Aorta (tissue), 5 donors: ENCODE data around the gene NIP7. TPM values are rescaled to one million over a fixed set of nuclear protein-coding genes. Genes with fewer than 3 reads are reported as not detected.

Experiments
- ATAC-seq: fragments of 200-7000 bp; cut with Tn5 transposase; one replicate; pipeline ENCODE4 v1.9.1; 2022; ENCODE audit warnings: moderate library complexity; ENCODE audit not compliant: low FRiP score
- DNase-seq, 2 donors: peaks; one replicate each; pipeline ENCODE4 v3.0.0-alpha.2; 2020
- H3K27ac ChIP-seq, 2 donors: one replicate each; pipeline ENCODE4 v1.5.1; 2013; ENCODE audit warnings: low read length in 2 of 2, mild to moderate bottlenecking in 2 of 2, moderate library complexity in 2 of 2, control low read depth in 1 of 2, inconsistent platforms in 1 of 2, low read depth in 1 of 2
- H3K27me3 ChIP-seq, 2 donors: one replicate each; pipeline ENCODE4 v1.6.1; 2013; ENCODE audit warnings: control low read depth in 1 of 2, low read length in 1 of 2, mild to moderate bottlenecking in 1 of 2, moderate library complexity in 1 of 2; ENCODE audit not compliant: insufficient read depth in 2 of 2, control insufficient read depth in 1 of 2
- H3K36me3 ChIP-seq, 2 donors: one replicate each; pipeline ENCODE4 v1.6.1; 2013; ENCODE audit warnings: control low read depth in 1 of 2, low read length in 1 of 2, mild to moderate bottlenecking in 1 of 2; ENCODE audit not compliant: insufficient read depth in 2 of 2, control insufficient read depth in 1 of 2
- H3K4me1 ChIP-seq, 2 donors: one replicate each; pipeline ENCODE4 v1.6.1; 2013; ENCODE audit warnings: low read length in 2 of 2, control low read depth in 1 of 2, mild to moderate bottlenecking in 1 of 2, moderate library complexity in 1 of 2; ENCODE audit not compliant: insufficient read depth in 2 of 2, control insufficient read depth in 1 of 2
- H3K4me3 ChIP-seq, 2 donors: one replicate each; pipeline ENCODE4 v1.5.1; 2013; ENCODE audit warnings: low read length in 2 of 2, control low read depth in 1 of 2, mild to moderate bottlenecking in 1 of 2
- H3K9me3 ChIP-seq: one replicate; pipeline ENCODE4 v1.6.1; 2013; ENCODE audit warnings: mild to moderate bottlenecking, low read length; ENCODE audit not compliant: control insufficient read depth
- WGBS, 2 donors: extraction: QIAGEN DNeasy Blood & Tissue Kit; methylation state at CpG; one replicate each; pipeline ENCODE4 v1.1.7; 2013; 5-methylcytosine and 5-hydroxymethylcytosine counted together
- intact Hi-C, 2 donors: fragments of 100-400 bp; cut with DNase I; formaldehyde crosslinking; loops; one replicate each; pipeline versions ENCODE4 v1.14.2 to v1.15.0; 2022
- polyA plus RNA-seq, 2 donors: library from polyadenylated mRNA; stranded (reverse); fragments of 200-250 nt; gene quantifications; one replicate each; pipeline ENCODE4 v1.2.3, GENCODE V29; 2013
- total RNA-seq, 2 donors: library from RNA; stranded (reverse); fragmentation: NEBNext Ultra II Directional; extraction: Animal tissue kit (Norgen Biotek cat#: 25700); gene quantifications; one replicate each; pipeline ENCODE4 v1.2.1, GENCODE V29; 2021
- donor health status: healthy with polysubstance abuse.
- donor health status: Bipolar disorder and iron deficiency.
- donor health status: DM: no; HTN: no; CAD: no.
- donor health status: DM: no; HTN: no; CAD: no.
- donor health status: DM: yes; HTN: yes; CAD: no.

NIP7 gene
- total and polyA plus RNA-seq, 4 donors, result 7.1 to 21.3 (median 13.0) TPM

- Histone ChIP-seq H3K36me3 (peaks cover 0 to 7% of the 10 kb centered on the region in 2 donors), H3K27me3 (no peaks in the 10 kb centered on the region), H3K9me3 (no peaks in the 10 kb centered on the region), H3K27ac (no peak overlapping the region), H3K4me1 (no peaks in the 10 kb centered on the region), H3K4me3 (no peak overlapping the region)
- WGBS, 2 donors, result 91 to 95% methylated on average over 4 of the region's 4 CpGs
- intact Hi-C loops, result no loop called here
- ATAC-seq (no peak), DNase-seq (no peak)
Measured at GRCh38 chr16:69302301-69302700, 37.3 kb upstream of the NIP7 start.

DNA sequence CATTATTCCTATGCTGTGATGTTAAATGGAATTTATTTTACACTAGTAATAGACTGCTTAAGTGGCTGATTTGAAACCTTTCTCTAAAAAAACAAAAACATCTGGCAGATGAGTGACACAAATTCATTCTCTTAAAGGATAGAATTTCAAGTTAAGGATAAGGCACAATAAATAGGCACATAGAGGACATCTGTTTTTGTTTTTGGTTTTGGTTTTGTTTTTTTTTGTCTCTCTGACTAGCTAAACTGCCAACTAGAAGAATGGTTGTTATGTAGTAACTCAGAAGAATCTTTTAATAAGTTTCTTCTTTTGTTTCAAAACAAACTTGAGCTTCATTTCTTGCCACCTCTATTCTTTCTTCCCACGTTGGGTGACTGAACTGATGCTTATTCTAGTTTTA lies 33.5 kb upstream of the NIP7 start:
- WGBS, 2 donors, result 64 to 71% methylated on average over 1 of the region's 1 CpG
- Histone ChIP-seq H3K4me3 (no peak overlapping the region), H3K9me3 (no peaks in the 10 kb centered on the region), H3K36me3 (peaks cover 0 to 5% of the 10 kb centered on the region in 2 donors), H3K27ac (no peak overlapping the region), H3K27me3 (no peaks in the 10 kb centered on the region), H3K4me1 (no peaks in the 10 kb centered on the region)
- ATAC-seq (no peak), DNase-seq (no peak)
- intact Hi-C loops, result no loop called here

DNA sequence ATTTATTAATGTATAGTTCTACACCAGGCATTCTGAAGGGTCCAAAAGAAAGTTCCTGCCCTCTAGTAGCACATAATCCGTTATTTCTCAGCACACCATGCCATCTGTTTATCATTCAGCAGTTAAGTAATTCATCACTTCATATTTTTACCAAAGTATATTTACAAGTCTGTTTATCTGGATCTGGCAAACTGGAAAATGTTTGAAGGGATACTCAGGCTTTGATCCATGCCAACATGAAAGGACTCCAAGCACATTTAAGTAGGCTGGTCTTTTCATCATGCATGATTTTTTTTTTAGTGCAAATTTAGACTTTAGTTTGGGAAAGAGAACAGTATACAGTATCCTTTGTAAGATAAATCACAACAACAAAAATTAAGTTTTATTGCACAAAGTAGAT lies 32.5 kb upstream of the NIP7 start:
- Histone ChIP-seq H3K27me3 (no peaks in the 10 kb centered on the region), H3K4me3 (no peak overlapping the region), H3K9me3 (no peaks in the 10 kb centered on the region), H3K36me3 (no peaks in the 10 kb centered on the region), H3K27ac (no peak overlapping the region), H3K4me1 (no peaks in the 10 kb centered on the region)
- ATAC-seq, result no peak
- 59 to 83% methylated on average over 1 of the region's 1 CpG for WGBS, 2 donors
- DNase-seq, result no peak
- intact Hi-C loops, result no loop called here

DNA sequence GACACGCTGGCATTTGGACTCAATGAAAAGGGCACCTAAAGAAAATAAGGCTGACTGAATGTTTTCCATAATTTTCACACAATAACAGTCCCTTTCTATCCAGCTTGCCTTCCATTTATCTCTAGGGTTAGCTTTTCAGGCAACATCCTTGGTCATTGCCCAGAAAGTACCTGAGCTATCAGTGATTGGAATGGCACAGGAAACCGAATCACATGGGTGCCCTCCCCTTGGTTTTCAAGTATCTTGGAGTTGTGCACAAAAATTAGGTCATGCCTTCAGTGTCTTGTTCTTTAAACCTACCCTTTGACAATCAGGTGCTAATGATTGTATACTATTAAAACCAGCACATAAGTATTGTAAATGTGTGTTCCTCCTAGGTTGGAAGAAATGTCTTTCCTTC lies 31.7 kb upstream of the NIP7 start:
- H3K27ac ChIP-seq, result no peak overlapping the region
- WGBS, 2 donors, result 89 to 92% methylated on average over 2 of the region's 2 CpGs
- DNase-seq (no peak), ATAC-seq (no peak)
- no peaks in the 10 kb centered on the region for H3K27me3 ChIP-seq
- H3K36me3 ChIP-seq, result no peaks in the 10 kb centered on the region
- intact Hi-C loops, result no loop called here
- H3K4me1 ChIP-seq, result no peaks in the 10 kb centered on the region
- H3K9me3 ChIP-seq, result no peaks in the 10 kb centered on the region
- H3K4me3 ChIP-seq, result no peak overlapping the region

DNA sequence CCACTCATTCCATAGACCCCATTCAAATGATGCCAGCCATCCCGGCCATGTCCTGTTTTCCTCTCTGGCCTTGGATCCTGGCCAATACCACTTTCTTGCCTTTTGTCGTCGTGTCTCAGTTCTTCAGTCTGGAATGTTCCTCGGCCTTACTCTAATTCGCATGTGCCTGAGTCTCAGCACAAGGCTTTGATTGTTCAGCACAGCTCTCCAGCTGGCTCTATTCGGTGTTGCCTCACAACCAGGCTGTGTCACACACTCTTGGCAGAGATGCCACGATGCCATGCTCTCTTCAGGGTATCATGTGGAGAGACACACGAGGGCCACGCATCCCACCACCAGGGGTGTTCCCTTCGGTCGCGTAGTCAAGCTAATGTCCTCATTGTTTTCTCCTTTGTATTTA lies 30.3 kb upstream of the NIP7 start:
- peak in 1 of 2 donors; percentile 58 for DNase-seq
- no peak overlapping the region for H3K27ac ChIP-seq

GRCh38 chr16:69310653-69311532 lies 28.7 kb upstream of the NIP7 start, which contains the start of gene VPS4A:
Gene VPS4A (plus strand): TSS chr16:69311350. CDS start chr16:69311512, 162 bp downstream.
- 9 to 10% methylated on average over 60 to 70 of the region's 70 CpGs for WGBS, 2 donors
- peak within 1 kb of the TSS in 1 of 2 donors; percentile 74 for H3K27ac ChIP-seq

More for the DNA sequence above, 30.3 kb upstream of the NIP7 start:
- intact Hi-C loops, result no loop called here
- 66 to 67% methylated on average over 12 of the region's 12 CpGs for WGBS, 2 donors
- Histone ChIP-seq H3K27me3 (no peaks in the 10 kb centered on the region), H3K4me1 (no peaks in the 10 kb centered on the region), H3K36me3 (no peaks in the 10 kb centered on the region), H3K4me3 (no peak overlapping the region), H3K9me3 (no peaks in the 10 kb centered on the region)
- no peak for ATAC-seq

GRCh38 chr16:69311533-69312387 lies 27.8 kb upstream of the NIP7 start:
- peak in 1 of 2 donors; percentile 82 for DNase-seq
- intact Hi-C loops, result no loop called here
- Histone ChIP-seq H3K36me3 (peaks cover 0 to 2% of the 10 kb centered on the region in 2 donors), H3K4me3 (peak overlapping the region; percentile 64 to 80), H3K27ac (peak overlapping the region in 1 of 2 donors; percentile 74), H3K9me3 (no peaks in the 10 kb centered on the region), H3K27me3 (no peaks in the 10 kb centered on the region), H3K4me1 (no peaks in the 10 kb centered on the region)
- 1 to 2% methylated on average over 52 to 59 of the region's 59 CpGs for WGBS, 2 donors
- peak; percentile 69 for ATAC-seq

More at GRCh38 chr16:69310653-69311532, 28.7 kb upstream of the NIP7 start, which contains the start of gene VPS4A:
- intact Hi-C loops, result no loop called here
- H3K36me3 ChIP-seq, result no peaks in the 10 kb centered on the region
- ATAC-seq, result peak; percentile 100
- no peaks in the 10 kb centered on the region for H3K27me3 ChIP-seq
- no peaks in the 10 kb centered on the region for H3K4me1 ChIP-seq
- peak; percentile 97 to 99 for DNase-seq
- peak within 1 kb of the TSS; percentile 64 to 80 for H3K4me3 ChIP-seq
- H3K9me3 ChIP-seq, result no peaks in the 10 kb centered on the region

DNA sequence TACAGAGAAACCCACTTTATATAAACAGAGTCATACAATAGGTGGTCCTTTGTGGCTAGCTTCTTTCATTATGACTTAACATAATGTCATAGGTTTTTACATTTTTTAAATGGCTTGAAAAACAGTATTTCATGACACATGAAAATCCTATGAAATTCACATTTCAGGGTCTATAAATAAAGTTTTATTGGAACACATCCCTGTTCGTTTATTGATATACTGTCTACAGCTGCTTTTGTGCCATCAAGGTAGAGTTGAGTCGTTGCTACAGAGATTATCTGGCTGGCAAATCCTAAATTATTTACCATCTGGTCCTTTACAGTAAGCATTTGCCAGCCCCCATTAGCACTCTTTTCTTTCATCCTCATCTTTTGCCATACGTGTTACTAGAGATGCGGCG lies 26.1 kb upstream of the NIP7 start:
- H3K4me1 ChIP-seq, result no peaks in the 10 kb centered on the region
- H3K4me3 ChIP-seq, result no peak overlapping the region
- H3K27ac ChIP-seq, result no peak overlapping the region
- H3K36me3 ChIP-seq, result peaks cover 0 to 4% of the 10 kb centered on the region in 2 donors
- no peaks in the 10 kb centered on the region for H3K27me3 ChIP-seq
- DNase-seq, result no peak
- no peaks in the 10 kb centered on the region for H3K9me3 ChIP-seq
- WGBS, 2 donors, result 94% methylated on average over 5 of the region's 5 CpGs
- intact Hi-C loops, result no loop called here
- no peak for ATAC-seq
